Lower leg skin (tissue), 3 donors: ENCODE results near the gene CKB.

Experiments used
- POLR2A ChIP-seq, 2 donors: fragments of 450-650 bp; IDR thresholded peaks; one replicate each; pipeline ENCODE4 v1.6.1; 2016 to 2017; ENCODE audit warnings: antibody characterized with exemption in 2 of 2, mild to moderate bottlenecking in 1 of 2, moderate library complexity in 1 of 2
- TF ChIP-seq, protein P1 (sequence below), 3 donors: fragments of 450-650 bp; IDR thresholded peaks; one replicate each; pipeline ENCODE4 v1.5.1; 2016; ENCODE audit warnings: antibody characterized with exemption in 3 of 3, mild to moderate bottlenecking in 3 of 3, moderate library complexity in 2 of 3

DNA sequence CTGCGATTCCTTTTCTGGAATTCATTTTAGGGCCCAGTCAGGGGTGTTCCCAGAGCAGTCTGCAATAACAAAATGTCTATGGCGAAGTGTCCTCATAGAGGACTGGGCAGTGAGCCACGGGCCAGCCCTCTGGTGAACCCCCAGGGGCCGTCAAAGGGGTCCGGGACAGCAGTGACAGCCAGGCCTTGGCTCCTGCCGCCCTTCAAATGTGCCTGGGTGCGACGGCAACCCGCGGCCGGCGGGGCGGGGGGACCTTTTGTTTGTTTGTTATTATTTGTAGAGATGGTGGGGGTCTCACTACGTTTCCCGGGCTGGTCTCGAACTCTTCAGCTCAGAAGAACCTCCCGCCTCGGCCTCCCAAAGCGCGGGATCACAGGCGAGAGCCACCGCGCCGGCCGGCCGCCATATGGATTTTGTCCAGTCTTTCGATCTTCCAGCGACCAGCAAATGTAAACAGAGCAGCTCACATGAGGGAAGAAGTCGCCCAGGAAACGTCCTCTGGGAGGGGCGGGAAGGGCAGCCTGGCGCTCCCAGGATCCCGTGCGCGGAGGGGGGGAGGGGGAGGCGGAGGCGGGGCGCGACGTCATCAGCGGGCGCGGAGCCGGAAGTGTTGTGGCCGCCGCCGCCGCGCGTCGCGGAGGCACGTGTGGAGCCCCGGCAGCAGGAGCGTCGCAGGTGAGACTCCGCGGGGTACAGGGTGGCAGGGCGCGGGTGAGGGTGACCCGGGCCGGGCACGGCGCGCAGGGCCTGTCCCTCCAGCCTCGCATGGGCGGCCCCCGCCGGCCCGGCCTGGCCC lies 6.2 kb upstream of the CKB start, which contains the start of gene TRMT61A:
- TF ChIP-seq, protein P1, sequence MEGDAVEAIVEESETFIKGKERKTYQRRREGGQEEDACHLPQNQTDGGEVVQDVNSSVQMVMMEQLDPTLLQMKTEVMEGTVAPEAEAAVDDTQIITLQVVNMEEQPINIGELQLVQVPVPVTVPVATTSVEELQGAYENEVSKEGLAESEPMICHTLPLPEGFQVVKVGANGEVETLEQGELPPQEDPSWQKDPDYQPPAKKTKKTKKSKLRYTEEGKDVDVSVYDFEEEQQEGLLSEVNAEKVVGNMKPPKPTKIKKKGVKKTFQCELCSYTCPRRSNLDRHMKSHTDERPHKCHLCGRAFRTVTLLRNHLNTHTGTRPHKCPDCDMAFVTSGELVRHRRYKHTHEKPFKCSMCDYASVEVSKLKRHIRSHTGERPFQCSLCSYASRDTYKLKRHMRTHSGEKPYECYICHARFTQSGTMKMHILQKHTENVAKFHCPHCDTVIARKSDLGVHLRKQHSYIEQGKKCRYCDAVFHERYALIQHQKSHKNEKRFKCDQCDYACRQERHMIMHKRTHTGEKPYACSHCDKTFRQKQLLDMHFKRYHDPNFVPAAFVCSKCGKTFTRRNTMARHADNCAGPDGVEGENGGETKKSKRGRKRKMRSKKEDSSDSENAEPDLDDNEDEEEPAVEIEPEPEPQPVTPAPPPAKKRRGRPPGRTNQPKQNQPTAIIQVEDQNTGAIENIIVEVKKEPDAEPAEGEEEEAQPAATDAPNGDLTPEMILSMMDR (IDR thresholded peaks at IDR 0.05), result no peak
- TF ChIP-seq POLR2A (IDR thresholded peaks at IDR 0.05), result no peak
